ENCODE measurements around the gene RAB40AL.
"Not testable (repeated sequence)": the region's sequence is repeated elsewhere in the genome, so short reads cannot be mapped to it uniquely, and the experiment has no call there.

RAB40AL gene

GRCh38 chrX:102936972-102937371 is at the start of gene RAB40AL:
Gene RAB40AL, plus strand, starts transcription at chrX:102937272. Its CDS starts 47 bp downstream, at chrX:102937319.
- H3K4me3 ChIP-seq; DNase-seq (ENCODE audit: low spot score): not testable (repeated sequence)

GRCh38 chrX:102887687-102888086 is 49.4 kb upstream of the RAB40AL start:
- H3K27ac ChIP-seq, result no peak overlapping the region
- no peak overlapping the region for H3K4me3 ChIP-seq
- no peak for TF ChIP-seq CTCF (IDR thresholded peaks at IDR 0.05)
- DNase-seq (ENCODE audit: low spot score), result no peak

More at GRCh38 chrX:102936972-102937371, at the start of gene RAB40AL:
- H3K27ac ChIP-seq, result not testable (repeated sequence)

GRCh38 chrX:102892103-102892502 is 45.0 kb upstream of the RAB40AL start:
- DNase-seq (ENCODE audit: low spot score), result no peak
- H3K4me3 ChIP-seq, result no peak overlapping the region
- no peak for TF ChIP-seq CTCF (IDR thresholded peaks at IDR 0.05)
- no peak overlapping the region for H3K27ac ChIP-seq

- TF ChIP-seq CTCF (IDR thresholded peaks at IDR 0.05), result peak; percentile 45
- no peak for DNase-seq (ENCODE audit: low spot score)
- Histone ChIP-seq H3K27ac (no peak overlapping the region), H3K4me3 (no peak overlapping the region)
Measured at GRCh38 chrX:102899940-102900916, 36.8 kb upstream of the RAB40AL start.

- TF ChIP-seq CTCF (IDR thresholded peaks at IDR 0.05), result no peak
- Histone ChIP-seq H3K4me3 (no peak overlapping the region), H3K27ac (no peak overlapping the region)
- DNase-seq (ENCODE audit: low spot score), result no peak
Measured at GRCh38 chrX:102902355-102902754, 34.7 kb upstream of the RAB40AL start.

GRCh38 chrX:102930990-102931756 is 5.9 kb upstream of the RAB40AL start:
- Histone ChIP-seq H3K4me3 (no peak overlapping the region), H3K27ac (no peak overlapping the region)
- TF ChIP-seq CTCF (IDR thresholded peaks at IDR 0.05), result no peak
- DNase-seq (ENCODE audit: low spot score), result no peak

GRCh38 chrX:102934624-102935023 is 2.4 kb upstream of the RAB40AL start:
- TF ChIP-seq CTCF (IDR thresholded peaks at IDR 0.05), result peak; percentile 29
- Histone ChIP-seq H3K27ac (no peak overlapping the region), H3K4me3 (no peak overlapping the region)
- DNase-seq (ENCODE audit: low spot score), result no peak
